ENCODE data around the gene GALNTL6.
"Not testable (repeated sequence)": the region's sequence is repeated elsewhere in the genome, so short reads cannot be mapped to it uniquely, and the experiment has no call there.

Gene GALNTL6

DNA sequence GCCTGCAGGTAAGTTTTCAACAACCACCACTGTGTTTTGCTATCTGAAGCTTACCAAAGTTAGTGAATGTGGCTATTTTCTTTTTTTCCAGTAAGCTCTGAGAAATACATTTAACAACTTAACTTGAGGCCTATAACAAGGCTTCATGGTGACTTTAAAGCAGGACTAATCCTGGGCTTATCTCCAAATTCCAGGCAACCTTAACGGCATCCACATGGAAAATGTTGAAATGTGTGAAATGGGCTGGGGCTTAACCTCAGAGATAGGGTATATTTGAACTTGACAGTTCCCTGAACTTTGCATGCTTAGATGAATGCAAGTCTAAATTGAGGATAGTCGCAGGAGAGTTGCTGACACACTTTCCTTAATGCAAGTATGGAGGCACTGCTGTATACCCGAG lies 539.2 kb downstream of the GALNTL6 start:
- Mint-ChIP-seq H3K36me3 (ENCODE audit: low read depth) (no peaks in the 10 kb centered on the region), H3K9me3 (no peaks in the 10 kb centered on the region), H3K4me3 (no peak overlapping the region), H3K27me3 (no peaks in the 10 kb centered on the region), H3K4me1 (no peaks in the 10 kb centered on the region), H3K27ac (no peak overlapping the region)
- DNase-seq, result no peak
- ATAC-seq, result no peak

DNA sequence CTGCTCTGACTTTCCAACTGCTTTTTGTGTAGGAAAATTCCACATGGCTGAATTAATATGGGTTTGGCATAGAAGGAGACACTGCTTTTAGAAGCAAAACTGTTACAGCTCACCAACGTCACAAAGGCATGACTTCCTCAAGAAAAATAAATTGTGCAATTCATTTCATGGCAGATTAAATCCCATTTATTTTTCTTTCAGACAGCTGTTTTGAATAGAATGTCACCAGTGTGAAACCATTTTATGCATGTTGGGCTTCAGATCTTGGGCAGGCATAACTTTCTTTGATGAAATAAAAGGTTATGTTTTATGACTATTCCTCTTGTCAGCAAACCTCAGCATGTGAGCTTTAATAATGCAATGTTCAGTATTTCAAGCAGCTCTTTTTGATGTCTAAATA lies 542.8 kb downstream of the GALNTL6 start:
- H3K4me3 Mint-ChIP-seq, result no peak overlapping the region
- no peaks in the 10 kb centered on the region for H3K36me3 Mint-ChIP-seq (ENCODE audit: low read depth)
- H3K27ac Mint-ChIP-seq, result no peak overlapping the region
- ATAC-seq (no peak), DNase-seq (no peak)
- H3K27me3 Mint-ChIP-seq, result no peaks in the 10 kb centered on the region
- H3K4me1 Mint-ChIP-seq, result no peaks in the 10 kb centered on the region
- H3K9me3 Mint-ChIP-seq, result no peaks in the 10 kb centered on the region

DNA sequence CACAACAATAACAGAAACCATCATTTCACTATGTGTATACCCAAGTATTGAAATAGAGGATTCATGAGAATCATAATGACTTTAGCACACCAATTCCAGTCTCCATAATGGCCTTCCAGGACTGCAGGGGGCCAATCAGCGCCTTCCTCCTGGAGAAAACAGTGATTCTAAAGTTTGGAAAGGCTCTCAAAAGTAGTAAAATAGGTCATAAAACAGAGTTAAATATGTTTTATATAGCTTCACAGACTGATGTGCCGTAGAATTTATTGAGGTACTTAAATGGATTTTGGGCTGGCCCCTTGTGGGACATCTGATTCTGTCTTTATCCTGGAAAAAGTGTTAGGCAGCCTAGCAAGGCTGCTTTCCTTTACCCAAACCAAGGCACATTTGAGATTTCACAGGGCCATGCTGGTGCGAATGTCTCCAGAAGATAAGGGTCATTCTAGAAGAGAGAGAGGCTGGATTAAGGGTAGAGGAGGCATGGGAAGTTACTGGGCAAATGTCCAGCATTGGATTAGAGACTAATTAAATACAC lies 543.9 kb downstream of the GALNTL6 start:
- DNase-seq (no peak), ATAC-seq (no peak)
- no peaks in the 10 kb centered on the region for H3K27me3 Mint-ChIP-seq
- no peaks in the 10 kb centered on the region for H3K4me1 Mint-ChIP-seq
- no peak overlapping the region for H3K4me3 Mint-ChIP-seq
- no peak overlapping the region for H3K27ac Mint-ChIP-seq
- no peaks in the 10 kb centered on the region for H3K36me3 Mint-ChIP-seq (ENCODE audit: low read depth)
- H3K9me3 Mint-ChIP-seq, result no peaks in the 10 kb centered on the region

DNA sequence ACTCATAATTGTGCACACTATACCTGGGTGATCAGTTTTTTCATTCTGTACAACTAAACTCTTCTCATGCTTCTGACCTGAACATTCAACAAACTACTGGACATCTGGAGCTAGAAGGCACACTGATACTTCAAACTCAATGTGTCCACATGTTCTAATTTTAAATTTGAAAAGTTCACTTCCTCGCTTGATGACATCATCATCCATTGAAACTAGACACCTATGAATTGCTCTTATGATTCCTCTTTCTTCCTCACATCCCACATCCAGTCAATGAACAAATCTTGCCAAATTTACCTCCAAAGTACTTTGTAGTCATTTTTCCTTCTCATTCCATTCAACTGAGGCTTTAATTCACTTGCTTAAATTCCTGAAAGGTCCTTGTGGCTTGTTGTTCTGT lies 549.4 kb downstream of the GALNTL6 start:
- Mint-ChIP-seq H3K9me3 (peaks cover 4% of the 10 kb centered on the region), H3K27me3 (no peaks in the 10 kb centered on the region), H3K27ac (no peak overlapping the region), H3K4me3 (no peak overlapping the region), H3K4me1 (no peaks in the 10 kb centered on the region), H3K36me3 (ENCODE audit: low read depth) (no peaks in the 10 kb centered on the region)
- no peak for ATAC-seq
- no peak for DNase-seq

DNA sequence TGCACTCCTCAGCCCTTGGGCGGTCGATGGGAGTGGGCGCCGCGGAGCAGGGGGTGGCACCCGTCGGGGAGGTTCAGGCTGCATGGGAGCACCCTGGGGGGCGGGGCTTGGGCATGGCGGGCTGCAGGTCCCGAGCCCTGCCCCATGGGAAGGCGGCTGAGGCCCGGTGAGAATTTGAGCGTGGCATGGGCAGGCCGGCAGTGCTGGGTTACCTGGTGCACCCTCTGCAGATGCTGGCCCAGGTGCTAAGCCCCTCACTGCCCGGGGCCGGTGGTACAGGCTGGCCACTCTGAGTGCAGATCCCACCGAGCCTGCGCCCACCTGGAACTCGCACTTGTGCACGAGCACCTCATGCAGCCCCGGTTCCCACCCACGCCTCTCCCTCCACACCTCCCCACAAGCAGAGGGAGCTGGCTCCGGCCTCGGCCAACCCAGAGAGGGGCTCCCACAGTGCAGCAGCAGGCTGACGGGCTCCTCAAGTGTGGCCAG lies 556.3 kb downstream of the GALNTL6 start:
- Mint-ChIP-seq H3K27me3 (no peaks in the 10 kb centered on the region), H3K9me3 (peaks cover 8% of the 10 kb centered on the region), H3K27ac (no peak overlapping the region), H3K4me3 (no peak overlapping the region), H3K4me1 (no peaks in the 10 kb centered on the region), H3K36me3 (ENCODE audit: low read depth) (no peaks in the 10 kb centered on the region)
- no peak for ATAC-seq
- DNase-seq, result no peak

DNA sequence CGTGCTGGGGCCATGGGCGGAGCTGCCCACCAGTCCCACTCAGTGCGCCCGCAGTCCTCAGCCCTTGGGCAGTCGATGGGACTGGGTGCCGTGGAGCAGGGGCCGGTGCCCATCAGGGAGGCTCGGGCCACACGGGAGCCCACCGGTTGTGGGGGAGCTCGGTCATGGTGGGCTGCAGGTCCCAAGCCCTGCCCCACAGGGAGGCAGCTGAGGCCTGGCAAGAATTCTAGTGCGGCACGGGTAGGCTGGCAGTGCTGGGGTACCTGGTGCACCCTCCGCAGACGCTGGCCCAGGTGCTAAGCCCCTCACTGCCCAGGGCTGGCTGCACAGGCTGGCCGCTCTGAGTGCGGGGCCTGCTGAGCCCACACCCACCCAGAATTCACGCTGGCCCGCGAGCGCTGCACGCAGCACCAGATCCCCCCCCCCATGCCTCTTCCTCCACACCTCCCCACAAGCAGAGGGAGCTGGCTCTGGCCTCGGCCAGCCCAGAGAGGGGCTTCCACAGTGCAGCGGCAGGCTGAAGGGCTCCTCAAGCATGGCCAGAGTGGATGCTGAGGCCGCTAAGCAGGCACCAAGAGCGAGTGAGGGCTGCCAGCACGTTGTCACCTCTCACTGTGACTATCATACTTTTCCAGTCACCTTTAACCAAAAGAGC lies 564.4 kb downstream of the GALNTL6 start:
- Mint-ChIP-seq H3K4me1 (no peaks in the 10 kb centered on the region), H3K36me3 (ENCODE audit: low read depth) (no peaks in the 10 kb centered on the region)

DNA sequence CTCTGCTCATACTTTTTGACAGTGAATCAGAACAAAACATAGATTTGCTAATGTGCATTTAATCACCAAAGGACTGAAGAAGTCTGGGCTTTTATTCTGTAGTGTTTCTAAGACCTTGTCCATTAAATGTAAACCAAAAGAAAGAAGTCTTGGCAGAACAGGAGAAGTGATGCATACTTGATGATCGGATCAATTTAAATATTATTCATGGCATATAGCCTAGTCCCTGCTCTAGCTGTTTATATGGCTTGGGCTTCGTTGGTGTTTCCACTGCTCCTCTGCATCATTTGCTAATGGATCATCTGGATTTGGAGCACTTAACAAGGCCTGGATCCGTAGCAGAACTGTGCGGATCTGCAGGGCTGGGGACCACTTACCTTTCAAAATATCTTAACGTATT lies 566.6 kb downstream of the GALNTL6 start:
- Mint-ChIP-seq H3K27me3 (no peaks in the 10 kb centered on the region), H3K27ac (no peak overlapping the region), H3K9me3 (peaks cover 7% of the 10 kb centered on the region), H3K4me1 (no peaks in the 10 kb centered on the region), H3K4me3 (no peak overlapping the region), H3K36me3 (ENCODE audit: low read depth) (no peaks in the 10 kb centered on the region)
- DNase-seq, result no peak
- ATAC-seq, result no peak

More for the DNA sequence above, 564.4 kb downstream of the GALNTL6 start:
- no peak overlapping the region for H3K4me3 Mint-ChIP-seq
- no peaks in the 10 kb centered on the region for H3K27me3 Mint-ChIP-seq
- H3K9me3 Mint-ChIP-seq, result peaks cover 7% of the 10 kb centered on the region
- H3K27ac Mint-ChIP-seq, result no peak overlapping the region
- DNase-seq, result no peak
- ATAC-seq, result no peak

DNA sequence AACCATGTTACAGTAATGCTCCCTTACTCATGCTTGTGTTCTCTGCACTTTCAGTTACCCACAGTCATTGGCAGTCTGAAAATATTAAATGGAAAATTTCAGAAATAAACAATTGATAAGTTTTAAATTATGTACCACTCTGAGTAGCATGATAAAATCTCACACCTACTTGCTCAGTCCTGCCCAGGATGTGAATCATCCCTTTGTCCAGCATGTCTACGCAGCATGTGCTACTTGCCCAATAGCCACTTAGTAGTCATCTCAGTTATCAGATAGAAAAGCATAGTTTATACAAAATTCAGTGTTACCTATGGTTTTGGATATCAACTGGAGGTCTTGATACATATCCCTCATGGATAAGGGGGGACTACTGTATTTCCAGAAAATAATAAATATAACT lies 577.1 kb downstream of the GALNTL6 start:
- H3K4me3 Mint-ChIP-seq, result no peak overlapping the region
- H3K27ac Mint-ChIP-seq, result no peak overlapping the region
- DNase-seq (no peak), ATAC-seq (no peak)
- H3K27me3 Mint-ChIP-seq, result no peaks in the 10 kb centered on the region
- no peaks in the 10 kb centered on the region for H3K4me1 Mint-ChIP-seq
- H3K9me3 Mint-ChIP-seq, result peaks cover under 1% of the 10 kb centered on the region
- H3K36me3 Mint-ChIP-seq (ENCODE audit: low read depth), result no peaks in the 10 kb centered on the region

DNA sequence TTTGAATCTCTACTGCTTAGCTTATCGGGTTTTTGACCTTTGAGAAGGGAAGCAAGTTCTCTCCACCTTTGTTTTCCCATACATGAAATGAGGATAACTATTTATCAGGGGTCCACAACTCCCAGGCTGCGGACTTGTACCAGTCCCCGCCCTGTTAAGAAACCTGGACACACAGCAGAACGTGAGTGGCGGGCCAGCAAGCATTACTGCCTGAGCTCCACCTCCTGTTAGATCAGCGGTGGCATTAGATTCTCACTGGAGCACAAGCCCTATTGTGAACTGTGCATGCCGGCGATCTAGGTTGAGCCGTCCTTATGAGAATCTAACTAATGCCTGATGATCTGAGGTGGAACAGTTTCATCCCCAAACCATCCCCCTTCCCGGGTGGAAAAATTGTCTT lies 579.5 kb downstream of the GALNTL6 start:
- H3K27me3 Mint-ChIP-seq, result no peaks in the 10 kb centered on the region

DNA sequence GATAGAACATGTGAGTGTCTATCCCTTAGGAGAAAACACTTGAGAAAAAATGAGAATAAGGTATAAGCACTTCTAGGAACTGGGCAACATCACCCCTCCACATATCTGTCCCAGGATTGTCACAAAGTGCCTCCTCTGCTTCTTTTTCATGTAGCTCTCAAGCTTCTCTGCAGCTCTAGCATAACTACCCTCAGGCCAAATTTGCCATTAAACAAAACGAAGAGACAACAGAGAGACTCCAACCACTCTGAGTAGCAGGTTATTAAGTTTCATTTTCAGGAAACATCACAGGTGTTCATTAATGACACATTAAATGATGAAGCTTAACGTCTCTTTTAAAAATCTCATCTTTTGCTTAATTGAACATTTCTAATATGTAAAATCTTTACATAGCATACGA lies 580.0 kb downstream of the GALNTL6 start:
- no peaks in the 10 kb centered on the region for H3K4me1 Mint-ChIP-seq
- ATAC-seq, result no peak
- H3K27me3 Mint-ChIP-seq, result no peaks in the 10 kb centered on the region
- H3K27ac Mint-ChIP-seq, result no peak overlapping the region
- no peaks in the 10 kb centered on the region for H3K9me3 Mint-ChIP-seq
- DNase-seq, result no peak
- no peaks in the 10 kb centered on the region for H3K36me3 Mint-ChIP-seq (ENCODE audit: low read depth)
- H3K4me3 Mint-ChIP-seq, result no peak overlapping the region

More for the DNA sequence above, 579.5 kb downstream of the GALNTL6 start:
- H3K27ac Mint-ChIP-seq, result no peak overlapping the region
- H3K4me1 Mint-ChIP-seq, result no peaks in the 10 kb centered on the region
- H3K9me3 Mint-ChIP-seq, result no peaks in the 10 kb centered on the region
- DNase-seq, result no peak
- H3K36me3 Mint-ChIP-seq (ENCODE audit: low read depth), result no peaks in the 10 kb centered on the region
- no peak overlapping the region for H3K4me3 Mint-ChIP-seq
- ATAC-seq, result no peak

DNA sequence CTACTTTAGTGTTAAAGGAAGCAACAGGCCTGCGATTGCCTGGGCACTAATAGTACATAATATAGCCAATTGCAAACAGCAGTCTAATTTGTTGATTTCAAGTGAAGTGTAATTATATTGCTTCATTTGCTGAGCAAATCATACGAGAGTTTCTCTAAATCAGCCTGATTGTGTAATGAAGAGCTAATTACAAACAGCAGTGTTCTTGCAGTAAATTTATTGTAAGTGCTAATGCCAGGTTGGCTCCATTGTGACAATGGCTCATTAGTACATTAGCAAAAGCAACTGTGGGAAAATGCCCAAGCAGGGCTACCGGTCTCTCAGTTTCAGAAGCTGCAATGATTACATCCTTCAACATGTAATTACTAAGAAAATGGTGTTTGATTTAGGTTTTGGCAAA lies 591.5 kb downstream of the GALNTL6 start:
- no peak overlapping the region for H3K4me3 Mint-ChIP-seq
- DNase-seq (no peak), ATAC-seq (no peak)
- H3K4me1 Mint-ChIP-seq, result no peaks in the 10 kb centered on the region
- no peaks in the 10 kb centered on the region for H3K9me3 Mint-ChIP-seq
- H3K36me3 Mint-ChIP-seq (ENCODE audit: low read depth), result no peaks in the 10 kb centered on the region
- H3K27ac Mint-ChIP-seq, result no peak overlapping the region
- no peaks in the 10 kb centered on the region for H3K27me3 Mint-ChIP-seq

DNA sequence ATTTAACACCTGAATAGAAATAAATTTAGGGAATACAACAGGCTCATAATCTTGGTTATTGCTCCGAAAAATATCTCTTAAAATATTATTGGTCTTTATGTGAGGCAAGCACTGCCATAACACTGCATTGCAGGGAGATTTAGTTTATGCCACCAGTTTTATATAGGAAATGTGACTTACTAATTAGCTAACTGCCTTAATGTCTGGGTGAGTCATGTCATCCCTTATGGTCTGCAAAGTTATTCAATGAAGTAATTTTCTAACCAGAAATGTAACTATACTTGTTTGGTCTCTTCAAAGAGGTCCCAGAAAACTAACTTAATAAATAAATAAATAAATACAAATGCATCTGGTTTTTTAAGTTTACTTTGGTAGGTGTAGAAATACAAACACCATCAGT lies 597.2 kb downstream of the GALNTL6 start:
- no peaks in the 10 kb centered on the region for H3K9me3 Mint-ChIP-seq

DNA sequence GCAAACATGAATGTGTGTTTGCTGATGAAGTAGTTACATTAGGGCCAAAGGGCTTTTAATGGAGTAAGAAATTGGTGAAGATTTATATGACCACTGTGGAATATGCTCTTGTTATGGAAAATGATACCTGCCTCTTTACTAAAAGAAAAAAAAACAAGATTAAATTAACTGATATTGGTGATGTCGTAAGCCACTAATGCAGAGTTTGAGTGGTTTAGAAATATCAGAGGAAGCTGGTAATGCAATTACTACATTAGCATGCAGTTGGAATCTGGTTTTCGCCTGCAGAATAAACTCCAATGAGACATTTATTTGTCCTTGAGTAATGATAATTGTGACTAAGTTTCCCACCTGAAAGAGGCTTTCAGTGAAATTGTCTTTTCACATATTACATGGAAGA lies 597.9 kb downstream of the GALNTL6 start:
- Mint-ChIP-seq H3K4me3 (no peak overlapping the region), H3K9me3 (no peaks in the 10 kb centered on the region), H3K36me3 (ENCODE audit: low read depth) (no peaks in the 10 kb centered on the region), H3K27me3 (no peaks in the 10 kb centered on the region), H3K27ac (no peak overlapping the region), H3K4me1 (no peaks in the 10 kb centered on the region)
- DNase-seq, result no peak
- ATAC-seq, result no peak

More for the DNA sequence above, 597.2 kb downstream of the GALNTL6 start:
- no peaks in the 10 kb centered on the region for H3K27me3 Mint-ChIP-seq
- H3K36me3 Mint-ChIP-seq (ENCODE audit: low read depth), result no peaks in the 10 kb centered on the region
- no peaks in the 10 kb centered on the region for H3K4me1 Mint-ChIP-seq
- H3K4me3 Mint-ChIP-seq, result no peak overlapping the region
- DNase-seq (no peak), ATAC-seq (no peak)
- no peak overlapping the region for H3K27ac Mint-ChIP-seq

DNA sequence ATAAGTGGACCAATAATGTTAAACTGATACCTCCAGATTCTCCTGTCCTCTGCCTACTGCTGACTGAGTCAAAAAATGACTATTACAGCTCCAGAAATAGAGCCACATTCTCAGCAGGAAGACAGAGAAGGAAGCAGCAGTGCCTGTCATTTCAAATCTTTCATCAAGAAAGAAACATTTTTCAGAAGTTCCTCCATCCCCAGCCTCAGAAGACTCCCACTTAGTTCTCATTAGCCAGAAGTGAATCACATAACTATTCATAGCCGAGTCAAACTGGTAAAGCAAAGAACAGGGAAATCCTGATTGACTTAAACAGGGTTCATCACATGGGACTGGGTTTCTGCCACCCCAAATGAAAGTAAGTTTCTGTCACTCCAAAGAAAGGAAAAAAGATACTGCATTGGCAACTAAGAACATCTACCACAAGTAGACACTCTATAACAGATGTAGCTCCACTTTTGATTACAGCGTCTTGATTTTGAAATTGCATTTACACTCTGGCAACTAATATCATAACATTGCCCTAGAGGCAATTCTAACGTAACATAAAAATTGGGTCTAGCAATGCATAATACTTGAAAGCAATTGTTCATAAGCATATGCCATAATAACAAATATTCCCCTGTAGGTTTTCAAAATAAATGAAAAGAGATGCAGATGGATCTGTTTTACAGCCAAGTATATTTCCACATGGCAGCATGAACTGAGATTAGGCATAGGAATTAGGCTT lies 599.8 kb downstream of the GALNTL6 start:
- H3K27me3 Mint-ChIP-seq, result no peaks in the 10 kb centered on the region
- H3K36me3 Mint-ChIP-seq (ENCODE audit: low read depth), result no peaks in the 10 kb centered on the region
- H3K4me3 Mint-ChIP-seq, result no peak overlapping the region
- no peaks in the 10 kb centered on the region for H3K9me3 Mint-ChIP-seq
- ATAC-seq (no peak), DNase-seq (no peak)
- no peak overlapping the region for H3K27ac Mint-ChIP-seq
- no peaks in the 10 kb centered on the region for H3K4me1 Mint-ChIP-seq

DNA sequence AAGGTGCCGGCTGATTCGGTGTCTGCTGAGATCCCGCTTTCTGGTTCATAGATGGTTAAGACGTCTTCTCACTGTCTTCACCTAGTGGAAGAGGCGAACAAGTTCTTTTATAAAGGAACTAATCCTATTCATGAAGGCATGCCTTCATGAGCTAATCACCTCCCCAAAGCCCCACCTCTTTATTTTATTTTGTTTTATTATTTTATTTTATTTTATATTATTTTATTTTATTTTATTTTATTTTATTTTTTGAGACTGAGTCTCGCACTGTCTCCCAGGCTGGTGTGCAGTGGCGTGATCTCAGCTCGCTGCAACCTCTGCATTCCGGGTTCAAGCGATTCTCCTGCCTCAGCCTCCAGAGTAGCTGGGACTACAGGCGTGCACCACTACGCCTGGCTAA lies 615.8 kb downstream of the GALNTL6 start:
- ATAC-seq, H3K4me1 Mint-ChIP-seq: not testable (repeated sequence)

More for the DNA sequence above, 615.8 kb downstream of the GALNTL6 start:
- H3K27me3 Mint-ChIP-seq; H3K36me3 Mint-ChIP-seq (ENCODE audit: low read depth); H3K4me3 Mint-ChIP-seq; DNase-seq; H3K27ac Mint-ChIP-seq; H3K9me3 Mint-ChIP-seq: not testable (repeated sequence)
